Vagina (tissue), 2 donors: ENCODE results near the gene F7.
"Not testable (repeated sequence)": the region's sequence is repeated elsewhere in the genome, so short reads cannot be mapped to it uniquely, and the experiment has no call there.

Source experiments
- POLR2A ChIP-seq, 2 donors: fragments of 450-650 bp; IDR thresholded peaks; one replicate each; pipeline ENCODE4 v1.6.1; 2017; ENCODE audit warnings: antibody characterized with exemption in 2 of 2, mild to moderate bottlenecking in 2 of 2, moderate library complexity in 2 of 2
- POLR2AphosphoS5 ChIP-seq, 2 donors: sonication (generic); formaldehyde crosslinking; IDR thresholded peaks; one replicate each; pipeline ENCODE4 v1.9.0; 2017; ENCODE audit warnings: antibody characterized with exemption in 2 of 2, mild to moderate bottlenecking in 2 of 2, low read depth in 1 of 2; ENCODE audit not compliant: insufficient read depth in 1 of 2
- TF ChIP-seq, protein P1 (sequence below), 3 experiments: fragments of 450-650 bp in 2 of 3; fragments of 200-600 bp in 1 of 3; sonication (generic) in 1 of 3; IDR thresholded peaks; one replicate each; pipeline ENCODE4 v1.5.1; 2017 to 2019; ENCODE audit warnings: antibody characterized with exemption in 3 of 3, mild to moderate bottlenecking in 2 of 3, moderate library complexity in 2 of 3

DNA sequence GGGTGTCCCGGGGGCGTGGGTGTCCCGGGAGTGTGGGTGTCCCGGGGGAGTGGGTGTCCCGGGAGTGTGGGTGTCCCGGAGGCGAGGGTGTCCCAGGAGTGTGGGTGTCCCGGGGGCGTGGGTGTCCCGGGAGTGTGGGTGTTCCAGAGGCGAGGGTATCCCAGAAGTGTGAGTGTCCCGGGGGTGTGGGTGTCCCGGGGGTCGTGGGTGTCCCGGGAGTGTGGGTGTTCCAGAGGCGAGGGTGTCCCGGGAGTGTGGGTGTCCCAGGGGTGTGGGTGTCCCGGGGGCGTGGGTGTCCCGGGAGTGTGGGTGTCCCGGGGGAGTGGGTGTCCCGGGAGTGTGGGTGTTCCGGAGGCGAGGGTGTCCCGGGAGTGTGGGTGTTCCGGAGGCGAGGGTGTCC, 2.9 kb downstream of the F7 start:
- not testable (repeated sequence) for TF ChIP-seq POLR2A (IDR thresholded peaks at IDR 0.05); POLR2AphosphoS5 (IDR thresholded peaks at IDR 0.05; ENCODE audit: insufficient read depth in 1 of 2, low read depth in 1 of 2)
- TF ChIP-seq, protein P1, sequence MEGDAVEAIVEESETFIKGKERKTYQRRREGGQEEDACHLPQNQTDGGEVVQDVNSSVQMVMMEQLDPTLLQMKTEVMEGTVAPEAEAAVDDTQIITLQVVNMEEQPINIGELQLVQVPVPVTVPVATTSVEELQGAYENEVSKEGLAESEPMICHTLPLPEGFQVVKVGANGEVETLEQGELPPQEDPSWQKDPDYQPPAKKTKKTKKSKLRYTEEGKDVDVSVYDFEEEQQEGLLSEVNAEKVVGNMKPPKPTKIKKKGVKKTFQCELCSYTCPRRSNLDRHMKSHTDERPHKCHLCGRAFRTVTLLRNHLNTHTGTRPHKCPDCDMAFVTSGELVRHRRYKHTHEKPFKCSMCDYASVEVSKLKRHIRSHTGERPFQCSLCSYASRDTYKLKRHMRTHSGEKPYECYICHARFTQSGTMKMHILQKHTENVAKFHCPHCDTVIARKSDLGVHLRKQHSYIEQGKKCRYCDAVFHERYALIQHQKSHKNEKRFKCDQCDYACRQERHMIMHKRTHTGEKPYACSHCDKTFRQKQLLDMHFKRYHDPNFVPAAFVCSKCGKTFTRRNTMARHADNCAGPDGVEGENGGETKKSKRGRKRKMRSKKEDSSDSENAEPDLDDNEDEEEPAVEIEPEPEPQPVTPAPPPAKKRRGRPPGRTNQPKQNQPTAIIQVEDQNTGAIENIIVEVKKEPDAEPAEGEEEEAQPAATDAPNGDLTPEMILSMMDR (IDR thresholded peaks at IDR 0.05) = not testable (repeated sequence)
